ENCODE measurements around the gene ZNF581. TPM values are rescaled to one million over a fixed set of nuclear protein-coding genes. Genes with fewer than 3 reads are reported as not detected.

ZNF581 gene
- total RNA-seq, 2 donors from 2014 or later, result 16.0 to 20.3 TPM

DNA sequence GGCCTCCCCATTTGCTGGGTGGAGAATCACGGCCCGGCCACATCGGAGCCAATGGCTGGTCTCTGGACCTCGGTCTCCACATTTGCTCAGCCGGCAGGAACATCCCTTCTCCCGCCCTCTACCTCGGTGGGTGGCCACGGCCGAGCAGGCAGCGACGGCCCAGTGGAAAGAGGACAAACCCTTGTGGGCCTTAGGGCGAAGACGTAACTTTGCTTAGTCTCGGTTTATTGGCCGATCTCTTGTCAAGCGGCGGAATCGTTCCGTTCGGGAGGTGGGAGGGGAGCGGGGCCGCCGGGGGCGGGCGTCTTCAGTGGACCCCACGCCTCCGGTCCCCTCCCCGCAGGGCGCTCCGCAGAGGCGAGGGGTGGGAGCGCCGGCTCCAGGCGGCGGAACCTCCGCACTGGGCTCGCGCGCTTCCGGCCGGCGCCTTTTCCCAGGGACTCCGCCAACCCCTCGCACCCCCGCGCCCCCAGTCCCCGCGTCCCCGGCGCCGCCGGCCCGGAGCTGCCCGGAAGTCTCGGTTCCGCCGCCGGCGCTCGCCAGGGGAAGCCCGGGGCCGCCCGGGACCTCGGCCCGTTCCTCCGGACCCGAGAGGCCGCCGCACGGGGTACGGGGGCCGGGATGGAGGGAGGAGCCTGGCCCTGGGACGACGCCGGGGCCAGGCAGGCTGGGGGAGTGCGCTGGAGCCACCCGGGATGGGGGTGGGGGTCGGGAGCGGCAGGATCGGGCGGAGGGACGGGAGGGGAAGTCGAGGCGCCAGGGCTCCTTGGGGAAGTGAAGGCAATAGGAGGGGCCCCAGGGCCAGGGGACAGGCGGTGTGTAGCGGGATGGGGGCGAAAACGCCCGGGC lies 2.6 kb upstream of the ZNF581 start, which contains the start of gene ZNF580:
ZNF580 (plus strand) TSS at position 426 of the 849 bp plus-strand sequence. CDS start 1,507 bp downstream, outside the sequence.
- Histone ChIP-seq H3K27ac (peak within 1 kb of the TSS; percentile 82), H3K4me1 (peaks cover 37% of the 10 kb centered on the region), H3K36me3 (no peaks in the 10 kb centered on the region), H3K27me3 (no peaks in the 10 kb centered on the region), H3K4me3 (peak within 1 kb of the TSS; percentile 81), H3K9me3 (no peaks in the 10 kb centered on the region), H3K9ac (ENCODE audit: low read depth in 2 of 2, low read length in 2 of 2) (peak within 1 kb of the TSS; percentile 66 to 86)
- intact Hi-C loops (cut with DNase I), result no loop called here
- peak; percentile 58 for DNase-seq
- no peak for TF ChIP-seq CTCF (IDR thresholded peaks at IDR 0.05)

GRCh38 chr19:55641426-55642152 lies 1.9 kb upstream of the ZNF581 start:
- H3K9me3 ChIP-seq, result no peaks in the 10 kb centered on the region
- H3K36me3 ChIP-seq, result no peaks in the 10 kb centered on the region
- no peak for DNase-seq
- no peaks in the 10 kb centered on the region for H3K27me3 ChIP-seq
- TF ChIP-seq CTCF (IDR thresholded peaks at IDR 0.05), result no peak
- peaks cover 30% of the 10 kb centered on the region for H3K4me1 ChIP-seq
- H3K4me3 ChIP-seq, result peak overlapping the region; percentile 81
- intact Hi-C loops (cut with DNase I), result no loop called here
- peak overlapping the region; percentile 82 for H3K27ac ChIP-seq
- peak overlapping the region; percentile 66 to 86 for H3K9ac ChIP-seq (ENCODE audit: low read depth in 2 of 2, low read length in 2 of 2)

DNA sequence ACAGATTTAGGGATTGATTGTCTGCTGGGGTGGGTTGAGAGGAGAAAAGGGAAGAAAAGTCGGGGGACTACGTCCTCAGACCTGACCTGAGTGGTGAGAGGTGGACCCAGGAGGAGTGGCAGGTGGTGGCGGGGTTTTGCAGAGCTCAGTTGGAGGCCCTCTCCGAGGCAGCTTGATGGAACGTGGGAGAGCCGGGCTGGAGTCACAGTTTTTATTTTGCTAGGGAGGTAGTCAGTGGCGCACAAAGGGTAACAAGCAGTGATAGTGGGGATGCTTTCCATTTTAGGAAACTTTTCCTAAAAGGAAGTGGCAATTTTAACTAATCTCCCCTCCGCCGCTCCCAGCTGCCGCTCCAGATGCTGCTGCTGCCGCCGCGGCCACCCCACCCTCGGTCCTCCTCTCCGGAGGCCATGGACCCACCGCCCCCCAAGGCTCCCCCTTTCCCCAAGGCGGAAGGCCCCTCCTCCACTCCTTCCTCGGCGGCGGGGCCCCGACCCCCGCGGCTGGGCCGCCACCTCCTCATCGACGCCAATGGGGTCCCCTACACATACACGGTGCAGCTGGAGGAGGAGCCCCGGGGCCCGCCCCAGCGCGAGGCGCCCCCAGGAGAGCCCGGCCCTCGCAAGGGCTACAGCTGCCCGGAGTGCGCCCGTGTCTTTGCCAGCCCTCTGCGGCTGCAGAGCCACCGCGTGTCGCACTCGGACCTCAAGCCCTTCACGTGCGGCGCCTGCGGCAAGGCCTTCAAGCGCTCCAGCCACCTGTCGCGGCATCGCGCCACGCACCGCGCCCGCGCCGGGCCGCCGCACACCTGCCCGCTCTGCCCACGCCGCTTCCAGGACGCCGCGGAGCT lies 1.1 kb upstream of the ZNF581 start:
- H3K4me1 ChIP-seq, result peaks cover 30% of the 10 kb centered on the region
- no peaks in the 10 kb centered on the region for H3K9me3 ChIP-seq
- peak; percentile 57 for DNase-seq
- no peaks in the 10 kb centered on the region for H3K36me3 ChIP-seq
- TF ChIP-seq CTCF (IDR thresholded peaks at IDR 0.05), result no peak
- intact Hi-C loops (cut with DNase I), result no loop called here
- peak overlapping the region; percentile 78 to 84 for H3K9ac ChIP-seq (ENCODE audit: low read depth in 2 of 2, low read length in 2 of 2)
- no peaks in the 10 kb centered on the region for H3K27me3 ChIP-seq
- peak overlapping the region; percentile 81 for H3K4me3 ChIP-seq
- H3K27ac ChIP-seq, result peak overlapping the region; percentile 82

DNA sequence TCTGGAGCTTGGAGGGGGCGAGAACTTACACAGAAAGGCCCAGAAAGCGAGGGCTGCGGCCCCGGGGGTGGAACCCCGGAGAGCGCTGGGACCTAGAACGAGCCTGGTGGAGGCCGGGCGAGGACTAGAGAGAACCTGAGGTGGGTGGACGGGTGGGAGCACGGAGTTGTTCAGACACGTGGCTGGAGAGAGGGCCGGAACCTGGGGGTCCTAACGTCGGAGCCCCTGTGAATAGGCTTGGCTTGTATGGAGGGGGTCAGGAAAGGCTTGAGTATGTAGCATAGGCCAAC lies 383 bp downstream of the ZNF581 start:
- no peak for DNase-seq
- Histone ChIP-seq H3K27ac (peak overlapping the region; percentile 76), H3K4me1 (peaks cover 34% of the 10 kb centered on the region), H3K4me3 (peak overlapping the region; percentile 81), H3K27me3 (no peaks in the 10 kb centered on the region), H3K36me3 (no peaks in the 10 kb centered on the region), H3K9me3 (no peaks in the 10 kb centered on the region), H3K9ac (ENCODE audit: low read depth in 2 of 2, low read length in 2 of 2) (peak overlapping the region; percentile 78 to 84)
- intact Hi-C loops (cut with DNase I), result no loop called here
- TF ChIP-seq CTCF (IDR thresholded peaks at IDR 0.05), result no peak

DNA sequence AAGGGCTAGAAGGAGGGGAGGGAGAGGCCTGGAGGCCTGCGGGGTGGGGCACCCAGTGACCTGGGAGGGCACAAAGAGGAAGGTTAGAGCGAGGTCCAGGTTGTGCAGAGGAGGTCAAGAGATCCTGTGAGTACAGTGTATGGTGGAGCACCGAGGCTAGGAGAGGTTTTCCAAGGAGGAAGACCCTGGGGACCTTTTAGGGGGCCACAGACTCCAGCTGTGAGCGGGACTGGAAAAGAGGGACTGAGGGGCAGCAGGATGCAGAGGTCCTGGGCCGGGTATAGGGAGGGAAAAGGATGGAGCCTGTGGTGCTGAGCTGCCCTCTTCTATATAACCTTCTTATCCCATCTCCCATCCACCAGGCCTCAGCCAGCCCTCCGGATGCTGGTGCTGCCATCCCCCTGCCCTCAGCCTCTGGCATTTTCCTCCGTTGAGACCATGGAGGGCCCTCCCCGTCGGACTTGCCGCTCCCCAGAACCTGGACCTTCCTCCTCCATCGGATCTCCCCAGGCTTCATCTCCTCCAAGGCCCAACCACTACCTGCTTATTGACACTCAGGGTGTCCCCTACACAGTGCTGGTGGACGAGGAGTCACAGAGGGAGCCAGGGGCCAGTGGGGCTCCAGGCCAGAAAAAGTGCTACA lies 863 bp downstream of the ZNF581 start:
- H3K27me3 ChIP-seq, result no peaks in the 10 kb centered on the region
- no peaks in the 10 kb centered on the region for H3K9me3 ChIP-seq
- no peak for DNase-seq
- peak overlapping the region; percentile 78 to 84 for H3K9ac ChIP-seq (ENCODE audit: low read depth in 2 of 2, low read length in 2 of 2)
- peak overlapping the region; percentile 81 for H3K4me3 ChIP-seq
- peak overlapping the region; percentile 76 for H3K27ac ChIP-seq
- intact Hi-C loops (cut with DNase I), result no loop called here
- H3K36me3 ChIP-seq, result no peaks in the 10 kb centered on the region
- H3K4me1 ChIP-seq, result peaks cover 34% of the 10 kb centered on the region
- no peak for TF ChIP-seq CTCF (IDR thresholded peaks at IDR 0.05)
